HG02973 (cell line): Measurements from ENCODE around the gene APOC4.
"Not testable (repeated sequence)": the region's sequence is repeated elsewhere in the genome, so short reads cannot be mapped to it uniquely, and the experiment has no call there.

Experiments used
- ATAC-seq: cut with Tn5 transposase; IDR thresholded peaks from one replicate; pipeline ENCODE4 v1.9.1; 2021; ENCODE audit warnings: moderate library complexity; ENCODE audit not compliant: unreplicated experiment

APOC4 gene

DNA sequence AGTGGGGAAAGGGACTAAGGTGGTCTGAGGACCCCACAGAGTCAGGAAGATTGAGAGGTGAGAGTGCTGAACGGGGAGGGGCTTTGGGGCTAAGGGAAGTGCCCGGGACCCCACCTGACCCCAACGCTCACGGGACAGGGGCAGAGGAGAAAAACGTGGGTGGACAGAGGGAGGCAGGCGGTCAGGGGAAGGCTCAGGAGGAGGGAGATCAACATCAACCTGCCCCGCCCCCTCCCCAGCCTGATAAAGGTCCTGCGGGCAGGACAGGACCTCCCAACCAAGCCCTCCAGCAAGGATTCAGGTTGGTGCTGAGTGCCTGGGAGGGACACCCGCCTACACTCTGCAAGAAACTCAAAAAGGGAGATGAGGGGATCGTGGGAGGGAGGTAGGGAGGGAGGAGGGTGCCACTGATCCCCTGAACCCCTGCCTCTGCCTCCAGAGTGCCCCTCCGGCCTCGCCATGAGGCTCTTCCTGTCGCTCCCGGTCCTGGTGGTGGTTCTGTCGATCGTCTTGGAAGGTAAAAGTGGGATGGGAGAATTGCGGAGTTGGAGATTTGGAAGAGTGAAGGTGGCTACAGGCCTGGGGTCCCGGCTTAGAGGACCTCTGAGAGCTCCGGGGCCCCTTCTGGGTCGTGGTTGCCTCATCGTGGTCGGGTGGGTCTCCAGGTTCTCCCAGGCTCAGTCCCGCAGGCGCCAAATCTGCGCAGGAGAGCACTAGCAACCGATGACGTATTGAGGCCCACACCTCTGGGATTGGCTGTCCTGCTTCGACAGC lies 27.4 kb upstream of the APOC4 start, which contains the start of gene APOC1:
Gene APOC1, plus strand, starts transcription at position 176 of the 774 bp plus-strand sequence. Its CDS starts 284 bp downstream, at position 460.
- peak; percentile 97 for ATAC-seq

DNA sequence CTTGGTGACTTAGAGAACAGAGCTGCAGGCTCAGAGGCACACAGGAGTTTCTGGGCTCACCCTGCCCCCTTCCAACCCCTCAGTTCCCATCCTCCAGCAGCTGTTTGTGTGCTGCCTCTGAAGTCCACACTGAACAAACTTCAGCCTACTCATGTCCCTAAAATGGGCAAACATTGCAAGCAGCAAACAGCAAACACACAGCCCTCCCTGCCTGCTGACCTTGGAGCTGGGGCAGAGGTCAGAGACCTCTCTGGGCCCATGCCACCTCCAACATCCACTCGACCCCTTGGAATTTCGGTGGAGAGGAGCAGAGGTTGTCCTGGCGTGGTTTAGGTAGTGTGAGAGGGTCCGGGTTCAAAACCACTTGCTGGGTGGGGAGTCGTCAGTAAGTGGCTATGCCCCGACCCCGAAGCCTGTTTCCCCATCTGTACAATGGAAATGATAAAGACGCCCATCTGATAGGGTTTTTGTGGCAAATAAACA lies 17.8 kb upstream of the APOC4 start:
- no peak for ATAC-seq

GRCh38 chr19:44925114-44925891 lies 16.7 kb upstream of the APOC4 start:
- ATAC-seq = no peak

DNA sequence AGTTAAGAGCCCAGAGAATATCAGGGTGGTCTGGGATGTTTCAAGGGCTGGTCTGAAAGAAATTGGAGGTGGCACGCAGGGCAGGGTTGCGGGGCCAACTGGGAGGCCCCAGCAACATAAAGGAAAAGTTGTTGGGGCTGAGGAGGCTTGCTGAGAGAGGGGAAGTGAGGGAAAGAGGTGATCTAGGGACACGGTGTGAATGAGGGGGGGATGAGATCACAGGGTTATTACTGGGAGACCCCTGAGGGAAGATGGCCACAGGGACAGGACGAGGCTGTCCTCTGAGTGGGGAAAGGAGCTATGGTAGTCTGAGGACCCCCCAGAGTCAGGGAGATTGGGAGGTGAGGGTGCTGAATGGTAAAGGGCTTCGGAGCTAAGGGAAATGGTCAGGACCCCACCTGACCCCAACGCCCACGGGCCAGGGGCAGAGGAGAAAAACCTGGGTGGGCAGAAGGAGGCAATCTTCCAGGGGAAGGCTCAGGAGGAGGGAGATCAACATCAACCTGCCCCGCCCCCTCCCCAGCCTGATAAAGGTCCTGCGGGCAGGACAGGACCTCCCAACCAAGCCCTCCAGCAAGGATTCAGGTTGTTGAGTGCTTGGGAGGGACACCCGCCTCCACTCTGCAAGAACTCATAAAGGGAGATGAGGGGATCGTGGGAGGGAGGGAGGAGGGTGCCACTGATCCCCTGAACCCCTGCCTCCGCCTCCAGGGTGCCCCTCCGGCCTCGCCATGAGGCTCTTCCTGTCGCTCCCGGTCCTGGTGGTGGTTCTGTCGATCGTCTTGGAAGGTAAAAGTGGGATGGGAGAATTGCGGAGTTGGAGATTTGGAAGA lies 15.6 kb upstream of the APOC4 start:
- ATAC-seq = not testable (repeated sequence)

DNA sequence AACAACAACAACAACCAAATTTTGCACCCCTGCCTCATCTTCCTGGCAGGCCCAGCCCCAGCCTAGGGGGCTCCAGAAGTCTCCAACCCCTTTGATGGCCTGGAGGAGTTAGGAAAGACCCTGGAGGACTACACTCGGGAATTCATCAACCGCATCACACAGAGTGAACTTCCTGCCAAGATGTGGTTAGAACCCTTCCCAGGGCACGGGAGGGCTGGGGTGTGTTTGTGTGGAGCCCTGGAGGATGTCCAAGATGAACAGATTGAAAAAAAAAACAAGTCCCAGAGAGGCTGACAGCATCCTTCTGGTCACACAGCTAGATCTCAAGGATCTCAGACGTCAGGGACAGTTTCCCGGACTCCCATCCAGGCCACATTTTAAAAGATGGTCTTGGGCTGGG lies 14.3 kb upstream of the APOC4 start:
- ATAC-seq = no peak

DNA sequence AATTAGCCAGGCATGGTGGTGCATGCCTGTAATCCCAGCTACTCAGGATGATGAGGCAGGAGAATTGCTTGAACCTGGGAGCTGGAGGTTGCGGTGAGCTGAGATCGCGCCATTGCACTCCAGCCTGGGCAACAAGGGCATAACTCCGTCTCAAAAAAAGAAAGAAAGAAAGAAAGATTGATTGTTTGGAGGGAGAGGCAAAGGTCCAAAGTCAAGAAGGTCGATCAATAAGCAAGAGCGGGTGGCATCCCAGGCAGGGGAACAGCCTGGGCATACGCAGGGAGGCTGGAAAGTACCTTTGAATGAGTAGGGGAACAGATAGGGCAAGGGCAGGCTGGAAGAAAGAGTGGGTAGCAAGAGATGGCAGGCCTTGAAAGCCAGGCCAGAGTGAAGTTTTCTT lies 11.9 kb upstream of the APOC4 start:
- no peak for ATAC-seq

- no peak for ATAC-seq
These were observed 10.5 kb upstream of the APOC4 start for GRCh38 chr19:44931541-44931940.

DNA sequence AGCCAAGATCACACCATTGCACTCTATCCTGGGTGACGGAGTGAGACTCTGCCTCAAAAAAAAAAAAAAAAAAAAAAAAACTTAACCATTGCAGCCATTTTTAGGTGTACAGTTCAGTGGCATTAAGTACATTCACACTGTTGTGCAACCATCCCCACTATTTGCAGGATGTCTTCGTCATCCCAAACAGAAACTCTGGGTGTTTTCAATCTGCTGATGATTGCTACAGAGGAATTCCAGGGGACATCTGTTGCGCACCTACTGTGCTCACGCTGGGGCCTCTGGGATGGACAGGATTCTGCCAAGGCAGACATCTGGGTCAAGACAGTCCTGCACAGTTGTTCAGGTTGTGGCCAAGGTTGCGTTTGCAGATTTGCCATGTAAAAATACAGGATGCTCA lies 2.4 kb upstream of the APOC4 start:
- ATAC-seq = no peak

- peak; percentile 76 for ATAC-seq
These were observed 1.8 kb downstream of the APOC4 start for GRCh38 chr19:44943801-44944249.

DNA sequence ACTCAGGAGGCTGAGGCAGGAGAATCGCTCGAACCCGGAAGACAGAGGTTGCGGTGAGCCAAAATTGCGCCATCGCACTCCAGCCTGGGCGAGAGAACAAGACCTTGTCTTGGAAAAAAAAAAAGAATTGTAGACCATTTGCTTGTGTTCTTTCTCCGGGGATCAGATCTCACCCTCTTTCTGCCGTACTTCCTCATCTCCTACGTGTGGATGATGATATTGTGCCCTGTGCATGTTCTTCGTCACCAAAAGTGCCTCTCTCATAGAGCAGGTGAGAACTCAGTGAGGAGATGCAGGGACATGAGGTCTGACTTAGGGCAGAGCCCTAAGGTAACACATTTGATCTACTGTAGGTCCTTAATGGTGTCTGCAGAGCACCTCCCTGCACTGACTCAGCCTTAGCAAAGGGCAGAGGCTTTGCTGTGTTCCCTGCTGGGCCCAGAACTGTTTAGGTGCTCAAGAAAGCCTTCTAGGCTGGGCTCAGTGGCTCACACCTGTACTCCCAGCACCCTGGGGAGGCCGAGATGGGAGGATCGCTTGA lies 5.1 kb downstream of the APOC4 start:
- ATAC-seq = no peak

DNA sequence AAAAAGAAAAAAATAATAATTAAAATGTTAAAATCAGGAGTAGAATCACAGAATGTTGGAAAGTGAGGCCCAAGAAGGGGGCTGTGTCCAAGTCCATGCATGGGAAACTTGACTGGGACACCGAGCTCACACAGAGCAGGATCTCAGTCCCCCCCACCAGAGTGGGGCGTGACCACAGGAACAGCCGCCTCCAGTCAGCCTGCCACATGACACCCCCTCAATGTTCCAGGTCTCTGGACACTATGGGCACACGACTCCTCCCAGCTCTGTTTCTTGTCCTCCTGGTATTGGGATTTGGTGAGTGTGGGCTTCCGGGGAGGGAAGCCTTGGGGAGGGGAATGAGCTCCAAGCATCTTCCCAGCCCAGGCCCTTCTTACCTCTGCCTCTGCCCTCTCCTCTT lies 6.2 kb downstream of the APOC4 start:
- ATAC-seq = no peak

GRCh38 chr19:44948763-44949374 lies 6.8 kb downstream of the APOC4 start:
- no peak for ATAC-seq

- no peak for ATAC-seq
These were observed 7.5 kb downstream of the APOC4 start for GRCh38 chr19:44949550-44949949.

DNA sequence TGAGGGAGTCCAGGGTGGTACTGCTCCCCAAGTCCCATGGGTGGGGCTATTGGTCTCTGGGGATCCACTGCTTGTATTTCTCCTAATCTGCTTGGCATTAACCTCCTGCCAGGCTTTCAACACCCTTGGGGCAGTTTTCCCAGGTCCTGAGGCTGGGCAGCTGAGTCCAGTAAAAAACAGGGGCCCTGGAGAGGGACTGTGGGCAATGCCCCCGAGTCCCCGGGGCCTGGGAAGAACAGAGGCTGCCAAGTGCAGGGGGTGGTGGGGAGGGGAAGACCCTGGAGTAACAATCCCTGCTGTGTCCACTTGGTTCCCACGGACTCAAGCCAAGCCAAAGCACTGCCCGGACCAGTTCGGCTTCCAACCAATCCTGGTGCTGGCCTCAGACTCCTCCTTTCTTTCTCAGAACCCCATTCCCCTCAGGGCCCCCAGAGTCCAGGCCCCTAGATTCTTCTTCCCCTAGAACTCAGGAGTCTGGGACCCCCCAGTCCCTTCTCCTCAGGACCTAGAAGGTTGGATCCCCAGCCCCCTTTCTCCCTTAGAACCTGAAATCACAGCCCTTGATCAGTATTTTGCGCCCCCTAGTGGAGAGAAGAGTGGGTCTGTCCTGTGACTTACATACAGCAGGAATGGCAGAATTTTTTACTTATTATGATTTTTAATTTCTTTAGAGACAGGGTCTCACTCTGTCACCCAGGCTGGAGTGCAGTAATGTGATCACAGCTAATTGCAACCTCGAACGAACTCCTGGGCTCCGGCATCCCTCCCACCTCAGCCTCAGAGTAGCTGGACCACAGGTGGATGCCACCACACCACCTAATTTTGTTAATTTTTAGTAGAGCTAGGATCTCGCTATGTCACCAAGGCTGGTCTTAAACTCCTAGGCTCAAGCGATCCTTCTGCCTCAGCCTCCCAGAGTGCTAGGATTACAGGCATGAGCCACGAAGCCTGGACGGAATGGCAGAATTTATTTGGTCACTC lies 9.4 kb downstream of the APOC4 start:
- ATAC-seq = no peak

DNA sequence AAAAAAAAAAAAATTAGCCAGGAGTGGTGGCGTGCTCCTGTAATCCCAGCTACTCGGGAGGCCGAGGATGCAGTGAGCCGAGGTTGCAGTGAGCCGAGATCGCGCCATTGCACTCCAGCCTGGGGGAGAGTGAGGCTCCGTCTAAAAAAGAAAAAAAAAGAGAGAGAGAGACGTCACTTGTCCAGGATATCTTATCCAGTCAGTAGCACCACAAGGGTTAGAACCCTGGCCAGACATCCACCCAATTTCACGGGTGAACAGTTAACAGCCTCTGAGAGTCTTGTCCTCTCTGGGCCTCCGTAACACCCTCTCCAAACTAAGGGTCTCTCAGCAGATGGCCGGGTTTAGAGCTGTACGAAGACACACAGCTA lies 12.2 kb downstream of the APOC4 start:
- peak; percentile 1 for ATAC-seq

- ATAC-seq = peak; percentile 70
These were observed 12.8 kb downstream of the APOC4 start, which contains the start of gene CLPTM1 for GRCh38 chr19:44954649-44955504. CLPTM1 (plus strand) TSS chr19:44955380; CDS start chr19:44955396, 16 bp downstream.

DNA sequence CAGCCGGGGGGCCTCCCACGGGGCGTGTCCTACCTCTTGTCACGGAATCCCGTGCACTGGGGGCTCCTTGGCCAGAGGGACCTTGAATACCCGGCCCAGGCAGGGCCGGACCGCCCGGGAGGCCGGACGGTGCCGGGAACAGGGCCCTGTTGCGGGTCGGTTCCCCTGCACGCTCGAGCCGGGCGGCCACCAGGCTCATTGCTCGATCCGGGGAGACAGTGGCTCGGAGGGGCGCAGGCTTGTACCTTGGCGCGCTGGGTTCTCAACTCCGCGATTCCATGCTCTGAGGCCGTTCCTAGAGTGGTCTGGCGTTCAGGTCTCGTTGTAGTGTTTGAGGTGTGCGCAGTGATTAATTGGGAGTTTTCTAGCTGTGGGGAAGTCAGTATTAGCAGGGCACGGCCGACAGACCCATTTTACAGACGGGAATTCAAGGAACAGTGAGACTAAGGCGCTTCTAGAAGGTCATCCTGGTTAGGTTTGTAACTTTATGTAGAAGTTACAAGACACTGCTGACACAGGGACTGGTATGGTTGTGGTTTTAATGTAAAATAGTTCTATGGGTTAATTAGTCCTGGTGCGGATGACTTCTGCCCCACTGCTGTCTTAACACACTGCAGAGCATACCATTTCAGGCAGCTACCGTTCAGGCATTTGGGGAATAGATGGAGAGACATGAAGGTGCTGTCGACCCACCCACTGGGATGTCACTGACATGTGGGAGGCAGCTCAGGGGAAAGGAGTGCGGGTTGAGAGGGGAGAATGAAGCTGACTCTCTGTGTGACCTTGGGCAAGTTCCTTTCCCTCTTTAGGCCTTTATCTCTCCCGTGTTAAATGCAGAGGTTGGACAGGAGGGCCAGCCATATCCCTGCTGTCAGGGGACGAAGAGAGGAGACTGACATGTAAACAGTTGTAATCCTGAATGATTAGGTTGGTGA lies 13.7 kb downstream of the APOC4 start:
- ATAC-seq = peak; percentile 25
